ENCODE results near the gene PUSL1. TPM values are rescaled to one million over a fixed set of nuclear protein-coding genes. Genes with fewer than 3 reads are reported as not detected.

The PUSL1 gene
- total RNA-seq, 2 donors from 2014 or later = 11.0 to 11.9 TPM

GRCh38 chr1:1293263-1294249 lies 14.8 kb upstream of the PUSL1 start:
- no peaks in the 10 kb centered on the region for H3K9me3 Mint-ChIP-seq
- H3K36me3 Mint-ChIP-seq (ENCODE audit: insufficient read depth in 2 of 2) = peaks cover 0 to 1% of the 10 kb centered on the region in 2 donors
- H3K4me1 Mint-ChIP-seq (ENCODE audit: low read depth) = peaks cover 4% of the 10 kb centered on the region
- peak in 1 of 2 donors; percentile 44 for ATAC-seq (replicated peaks in 1 of 2)
- H3K27me3 Mint-ChIP-seq (ENCODE audit: low read depth) = no peaks in the 10 kb centered on the region
- DNase-seq = no peak
- no peak overlapping the region for H3K27ac Mint-ChIP-seq
- no peak overlapping the region for H3K4me3 Mint-ChIP-seq

- Mint-ChIP-seq H3K36me3 (ENCODE audit: insufficient read depth in 2 of 2) (peaks cover 0 to 1% of the 10 kb centered on the region in 2 donors), H3K4me1 (ENCODE audit: low read depth) (peaks cover 4% of the 10 kb centered on the region), H3K9me3 (no peaks in the 10 kb centered on the region), H3K27ac (no peak overlapping the region), H3K27me3 (ENCODE audit: low read depth) (no peaks in the 10 kb centered on the region), H3K4me3 (no peak overlapping the region)
- DNase-seq = no peak
- ATAC-seq (replicated peaks in 1 of 2) = no peak
Measured at GRCh38 chr1:1294250-1294890, 14.0 kb upstream of the PUSL1 start.

- Mint-ChIP-seq H3K27ac (no peak overlapping the region), H3K4me3 (no peak overlapping the region), H3K36me3 (ENCODE audit: insufficient read depth in 2 of 2) (peaks cover 0 to 1% of the 10 kb centered on the region in 2 donors), H3K4me1 (ENCODE audit: low read depth) (peaks cover 4% of the 10 kb centered on the region), H3K27me3 (ENCODE audit: low read depth) (no peaks in the 10 kb centered on the region), H3K9me3 (no peaks in the 10 kb centered on the region)
- DNase-seq (no peak), ATAC-seq (replicated peaks in 1 of 2) (no peak)
Measured at GRCh38 chr1:1295154-1295923, 13.1 kb upstream of the PUSL1 start.

- Mint-ChIP-seq H3K4me1 (ENCODE audit: low read depth) (peaks cover 4% of the 10 kb centered on the region), H3K27ac (no peak overlapping the region), H3K4me3 (no peak overlapping the region), H3K36me3 (ENCODE audit: insufficient read depth in 2 of 2) (peaks cover 0 to 1% of the 10 kb centered on the region in 2 donors), H3K27me3 (ENCODE audit: low read depth) (no peaks in the 10 kb centered on the region), H3K9me3 (no peaks in the 10 kb centered on the region)
- DNase-seq (no peak), ATAC-seq (replicated peaks in 1 of 2) (no peak)
Measured at GRCh38 chr1:1296070-1297061, 12.0 kb upstream of the PUSL1 start.

- H3K27ac Mint-ChIP-seq = no peak overlapping the region
Measured at GRCh38 chr1:1297802-1298424, 10.5 kb upstream of the PUSL1 start.

GRCh38 chr1:1298861-1299685 lies 9.3 kb upstream of the PUSL1 start:
- no peaks in the 10 kb centered on the region for H3K4me1 Mint-ChIP-seq (ENCODE audit: low read depth)
- ATAC-seq (replicated peaks in 1 of 2) (no peak), DNase-seq (no peak)
- H3K36me3 Mint-ChIP-seq (ENCODE audit: insufficient read depth in 2 of 2) = no peaks in the 10 kb centered on the region
- no peak overlapping the region for H3K27ac Mint-ChIP-seq
- H3K27me3 Mint-ChIP-seq (ENCODE audit: low read depth) = no peaks in the 10 kb centered on the region
- H3K4me3 Mint-ChIP-seq = no peak overlapping the region
- no peaks in the 10 kb centered on the region for H3K9me3 Mint-ChIP-seq

More at GRCh38 chr1:1297802-1298424, 10.5 kb upstream of the PUSL1 start:
- H3K4me1 Mint-ChIP-seq (ENCODE audit: low read depth) = no peaks in the 10 kb centered on the region
- no peak for DNase-seq
- no peak for ATAC-seq (replicated peaks in 1 of 2)
- peaks cover 0 to 1% of the 10 kb centered on the region in 2 donors for H3K36me3 Mint-ChIP-seq (ENCODE audit: insufficient read depth in 2 of 2)
- H3K4me3 Mint-ChIP-seq = no peak overlapping the region
- no peaks in the 10 kb centered on the region for H3K27me3 Mint-ChIP-seq (ENCODE audit: low read depth)
- H3K9me3 Mint-ChIP-seq = no peaks in the 10 kb centered on the region

- H3K27me3 Mint-ChIP-seq (ENCODE audit: low read depth) = no peaks in the 10 kb centered on the region
- no peaks in the 10 kb centered on the region for H3K9me3 Mint-ChIP-seq
- H3K36me3 Mint-ChIP-seq (ENCODE audit: insufficient read depth in 2 of 2) = no peaks in the 10 kb centered on the region
- DNase-seq = peak in 1 of 2 donors; percentile 42
- ATAC-seq (replicated peaks in 1 of 2) = peak; percentile 57 to 60
- H3K27ac Mint-ChIP-seq = no peak overlapping the region
- H3K4me3 Mint-ChIP-seq = no peak overlapping the region
- H3K4me1 Mint-ChIP-seq (ENCODE audit: low read depth) = no peaks in the 10 kb centered on the region
Measured at GRCh38 chr1:1299686-1300351, 8.6 kb upstream of the PUSL1 start.

- Mint-ChIP-seq H3K4me1 (ENCODE audit: low read depth) (no peaks in the 10 kb centered on the region), H3K36me3 (ENCODE audit: insufficient read depth in 2 of 2) (no peaks in the 10 kb centered on the region), H3K9me3 (no peaks in the 10 kb centered on the region), H3K27ac (no peak overlapping the region), H3K27me3 (ENCODE audit: low read depth) (no peaks in the 10 kb centered on the region), H3K4me3 (no peak overlapping the region)
- ATAC-seq (replicated peaks in 1 of 2) (no peak), DNase-seq (no peak)
Measured at GRCh38 chr1:1300352-1300739, 8.1 kb upstream of the PUSL1 start.

- no peak for DNase-seq
- Mint-ChIP-seq H3K4me1 (ENCODE audit: low read depth) (peaks cover 16% of the 10 kb centered on the region), H3K27me3 (ENCODE audit: low read depth) (no peaks in the 10 kb centered on the region), H3K36me3 (ENCODE audit: insufficient read depth in 2 of 2) (no peaks in the 10 kb centered on the region), H3K27ac (no peak overlapping the region), H3K4me3 (no peak overlapping the region), H3K9me3 (no peaks in the 10 kb centered on the region)
- no peak for ATAC-seq (replicated peaks in 1 of 2)
Measured at GRCh38 chr1:1302006-1302430, 6.4 kb upstream of the PUSL1 start.

- H3K9me3 Mint-ChIP-seq = no peaks in the 10 kb centered on the region
- no peak overlapping the region for H3K4me3 Mint-ChIP-seq
- ATAC-seq (replicated peaks in 1 of 2) = no peak
- no peak overlapping the region for H3K27ac Mint-ChIP-seq
- H3K4me1 Mint-ChIP-seq (ENCODE audit: low read depth) = peaks cover 16% of the 10 kb centered on the region
- no peaks in the 10 kb centered on the region for H3K36me3 Mint-ChIP-seq (ENCODE audit: insufficient read depth in 2 of 2)
- no peaks in the 10 kb centered on the region for H3K27me3 Mint-ChIP-seq (ENCODE audit: low read depth)
- no peak for DNase-seq
Measured at GRCh38 chr1:1302951-1303509, 5.4 kb upstream of the PUSL1 start.
